Effector CD4-positive, alpha-beta T cell (primary cell): Measurements from ENCODE around the gene SARDH.
"Not testable (repeated sequence)": the region's sequence is repeated elsewhere in the genome, so short reads cannot be mapped to it uniquely, and the experiment has no call there.

ENCODE experiments used
- DNase-seq: peaks from one replicate; pipeline ENCODE4 v3.0.0-alpha.2; 2020

Gene SARDH

DNA sequence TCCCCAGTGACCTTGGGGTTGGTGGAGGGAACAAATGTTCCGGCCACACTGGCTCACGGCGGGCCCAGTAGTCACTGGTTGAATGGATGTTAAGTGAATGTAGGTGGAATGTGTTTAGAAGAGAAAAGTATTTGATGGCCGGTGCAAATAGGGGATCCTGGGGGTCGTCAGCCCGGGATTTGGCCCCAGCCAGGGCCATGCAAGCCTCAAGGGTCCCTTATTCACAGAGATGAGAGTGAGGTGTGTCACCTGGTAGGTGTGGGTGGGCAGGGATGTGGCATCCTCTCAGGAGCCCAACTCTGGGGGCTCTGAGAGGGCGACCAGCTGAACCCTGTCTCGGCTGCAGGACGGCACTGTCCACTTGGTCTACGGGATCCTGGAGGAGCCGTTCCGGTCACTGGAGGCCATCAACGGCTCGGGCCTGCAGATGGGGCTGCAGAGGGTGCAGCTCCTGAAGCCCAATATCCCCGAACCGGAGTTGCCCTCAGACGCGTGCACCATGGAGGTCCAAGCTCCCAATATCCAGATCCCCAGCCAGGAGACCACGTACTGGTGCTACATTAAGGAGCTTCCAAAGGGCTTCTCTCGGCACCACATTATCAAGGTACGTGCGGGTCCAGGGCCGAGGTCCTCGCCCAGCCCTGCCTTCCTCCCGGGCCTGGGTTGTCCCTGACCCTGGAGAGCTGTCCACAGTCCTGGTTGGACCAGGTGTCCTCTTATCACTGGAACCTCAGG is 96.1 kb downstream of the SARDH start:
- no peak for DNase-seq

DNA sequence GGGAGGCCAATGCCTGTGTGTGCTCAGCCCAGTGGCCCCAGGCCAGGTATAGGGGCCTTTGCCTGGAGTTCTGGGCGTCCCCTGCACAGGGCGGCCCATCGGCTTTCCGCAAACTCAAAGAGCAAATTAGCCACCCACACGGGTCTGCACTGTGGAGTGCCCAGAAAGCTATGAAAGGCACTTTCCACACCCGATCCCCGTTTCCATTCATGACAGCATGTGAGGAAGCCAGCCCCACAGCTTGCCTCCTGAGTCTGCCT is 96.8 kb downstream of the SARDH start:
- DNase-seq: no peak

DNA sequence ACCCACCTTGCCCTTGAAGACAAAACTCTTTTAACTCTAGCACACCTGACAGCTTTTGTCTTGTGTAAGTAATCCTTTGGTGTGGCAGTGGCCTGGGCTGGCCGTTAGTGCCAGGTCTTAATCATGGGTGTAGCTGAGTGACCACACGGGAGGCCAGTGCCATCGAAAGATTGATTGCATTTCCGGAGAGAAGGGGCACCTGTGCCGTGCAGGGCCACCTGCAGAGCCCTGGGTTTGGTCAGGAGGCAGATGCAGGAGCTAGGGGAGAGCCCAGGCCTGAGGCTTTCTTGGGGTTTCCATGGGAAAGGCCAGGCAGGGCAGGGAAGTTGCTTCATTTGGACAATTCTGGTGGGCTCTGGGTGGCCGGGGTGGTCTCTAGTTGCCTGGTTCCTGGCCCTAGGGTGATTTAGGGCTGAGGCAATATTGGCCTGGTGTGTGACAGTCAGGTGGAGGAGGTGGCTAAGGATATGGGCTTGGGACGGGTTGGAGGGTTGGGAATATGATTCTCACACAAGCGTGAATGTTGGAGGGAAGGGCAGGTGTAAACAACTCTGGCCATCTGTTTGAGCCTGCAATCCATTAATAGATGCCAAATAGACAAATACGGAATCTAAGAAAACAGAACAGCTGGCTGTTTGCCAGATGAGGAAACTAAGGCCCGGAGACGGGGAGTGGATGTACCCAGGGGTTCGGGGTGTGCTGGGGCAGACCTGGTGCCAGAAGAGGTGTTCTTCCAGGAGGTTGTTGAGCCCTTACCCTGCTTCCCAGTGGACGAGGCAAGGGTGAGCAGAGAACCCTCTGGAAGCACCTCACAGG is 97.4 kb downstream of the SARDH start:
- no peak for DNase-seq

DNA sequence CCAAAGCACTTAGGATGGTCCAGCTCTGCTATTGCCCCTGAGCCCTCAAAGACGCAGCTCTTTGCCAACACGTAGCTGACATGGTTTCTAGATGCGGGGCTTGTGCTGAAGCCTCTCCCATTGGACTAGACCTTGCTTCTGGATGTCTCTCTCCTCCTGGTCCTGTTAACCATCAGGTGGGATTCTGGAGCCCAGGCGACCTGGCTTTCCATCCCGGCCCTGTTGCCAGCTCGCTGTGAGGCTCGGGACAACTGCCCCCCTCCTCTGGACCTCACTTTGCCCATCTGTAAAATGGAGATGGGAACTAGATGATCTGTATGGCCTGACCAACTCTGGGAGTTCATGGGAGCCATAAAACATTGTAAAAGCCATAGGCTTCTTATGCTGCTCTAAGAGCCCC is 98.0 kb downstream of the SARDH start:
- DNase-seq: no peak

DNA sequence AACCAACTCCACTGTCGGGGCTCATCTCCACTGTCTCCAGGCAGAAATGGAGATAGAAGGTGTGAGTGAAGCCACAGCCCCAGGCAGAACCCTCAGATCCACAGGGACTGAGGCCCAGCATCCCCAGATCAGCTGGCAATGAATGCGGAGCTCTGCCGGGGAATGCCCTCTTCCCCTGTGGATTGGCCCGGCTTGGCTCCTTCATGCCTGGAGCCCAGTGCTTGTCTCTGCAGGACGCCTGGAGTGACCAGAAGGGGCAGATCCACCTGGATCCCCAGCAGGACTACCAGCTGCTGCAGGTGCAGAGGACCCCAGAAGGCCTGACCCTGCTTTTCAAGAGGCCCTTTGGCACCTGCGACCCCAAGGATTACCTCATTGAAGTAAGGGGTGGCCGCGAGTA is 98.5 kb downstream of the SARDH start:
- DNase-seq: no peak

DNA sequence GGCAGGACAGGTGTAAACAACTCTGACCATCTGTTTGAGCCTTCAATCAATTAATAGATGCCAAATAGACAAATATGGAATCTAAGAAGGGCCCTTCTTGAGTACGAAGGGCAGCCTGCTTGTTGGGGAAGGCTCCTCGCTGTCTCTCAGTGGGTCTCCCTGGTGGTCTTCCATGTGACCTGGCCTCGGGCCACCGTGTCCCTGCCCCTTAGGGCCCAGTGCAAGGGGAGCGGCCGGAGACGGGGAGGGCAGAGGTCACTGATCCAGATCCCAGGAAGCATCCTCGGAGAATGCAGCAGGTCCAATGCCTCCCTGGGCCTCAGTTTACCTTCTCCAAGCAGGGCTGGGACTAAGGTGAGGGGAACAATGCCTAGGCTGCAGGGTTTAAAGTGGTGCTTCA is 99.4 kb downstream of the SARDH start:
- no peak for DNase-seq

DNA sequence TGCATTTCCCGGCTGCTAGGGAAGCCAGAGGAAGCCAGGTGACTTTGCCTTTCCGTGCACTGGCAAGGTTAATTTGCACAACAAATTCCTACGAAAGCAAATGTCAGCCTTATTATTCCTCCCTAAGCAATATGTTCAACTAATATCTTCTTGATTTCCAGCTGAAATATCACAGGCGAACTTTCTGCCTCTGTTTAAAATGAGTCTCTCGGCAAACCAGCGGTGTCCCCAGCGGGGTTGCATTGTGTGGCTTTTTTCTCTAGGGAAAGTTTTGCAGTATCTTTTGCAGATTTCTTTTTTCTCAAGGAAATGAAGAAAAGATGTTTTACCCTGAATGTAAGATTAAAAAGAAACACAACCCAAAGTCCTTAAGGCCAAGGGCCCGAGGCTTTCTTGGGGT is 100.1 kb downstream of the SARDH start:
- DNase-seq: no peak

DNA sequence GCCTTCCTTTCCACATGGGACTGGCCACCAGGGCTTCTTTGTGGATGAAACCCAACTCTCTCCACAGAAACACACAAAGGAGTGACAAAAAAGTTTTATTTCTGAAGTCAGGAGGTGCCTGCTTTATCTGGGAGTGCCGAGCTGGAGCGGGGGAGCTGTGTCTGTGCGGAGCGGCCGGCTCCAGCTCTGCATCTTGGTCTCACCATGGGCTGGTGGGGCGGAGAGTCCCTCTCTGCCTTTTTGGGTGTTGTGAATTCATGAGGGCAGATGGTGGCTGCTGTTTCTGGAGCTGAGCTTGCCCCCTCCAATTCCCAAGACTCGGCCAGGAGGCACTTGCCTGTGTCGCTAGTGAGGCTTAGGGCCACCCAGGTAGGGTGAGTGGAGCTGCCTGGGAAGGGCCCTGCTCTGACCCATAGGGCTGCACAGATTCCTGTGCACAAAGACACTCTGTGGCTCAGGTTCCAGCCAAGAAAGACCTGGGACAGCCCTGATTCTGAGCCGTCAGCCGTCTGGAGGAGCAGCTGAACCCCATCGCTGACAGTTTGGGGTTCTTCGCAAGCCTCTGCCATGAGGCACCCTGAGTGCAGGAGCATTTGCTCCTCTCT is 100.6 kb downstream of the SARDH start:
- no peak for DNase-seq

DNA sequence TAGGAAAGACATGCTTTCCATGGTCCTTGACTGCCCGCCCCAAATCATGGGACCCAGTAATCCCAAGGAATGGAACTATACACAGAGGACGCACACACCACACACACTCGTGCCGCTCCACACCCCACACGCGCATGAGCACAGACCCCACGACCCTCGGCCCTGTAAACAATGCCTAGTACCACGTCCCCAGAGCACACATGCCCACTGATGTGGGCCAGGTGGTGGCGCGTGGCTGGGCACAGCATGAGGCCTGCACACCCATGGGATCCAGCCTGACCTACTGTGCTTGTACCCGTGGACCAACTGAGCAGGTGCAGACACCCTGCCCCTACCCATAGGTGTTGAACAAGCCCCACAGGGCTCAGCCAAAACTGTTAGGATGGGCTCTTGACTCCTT is 101.2 kb downstream of the SARDH start:
- no peak for DNase-seq

DNA sequence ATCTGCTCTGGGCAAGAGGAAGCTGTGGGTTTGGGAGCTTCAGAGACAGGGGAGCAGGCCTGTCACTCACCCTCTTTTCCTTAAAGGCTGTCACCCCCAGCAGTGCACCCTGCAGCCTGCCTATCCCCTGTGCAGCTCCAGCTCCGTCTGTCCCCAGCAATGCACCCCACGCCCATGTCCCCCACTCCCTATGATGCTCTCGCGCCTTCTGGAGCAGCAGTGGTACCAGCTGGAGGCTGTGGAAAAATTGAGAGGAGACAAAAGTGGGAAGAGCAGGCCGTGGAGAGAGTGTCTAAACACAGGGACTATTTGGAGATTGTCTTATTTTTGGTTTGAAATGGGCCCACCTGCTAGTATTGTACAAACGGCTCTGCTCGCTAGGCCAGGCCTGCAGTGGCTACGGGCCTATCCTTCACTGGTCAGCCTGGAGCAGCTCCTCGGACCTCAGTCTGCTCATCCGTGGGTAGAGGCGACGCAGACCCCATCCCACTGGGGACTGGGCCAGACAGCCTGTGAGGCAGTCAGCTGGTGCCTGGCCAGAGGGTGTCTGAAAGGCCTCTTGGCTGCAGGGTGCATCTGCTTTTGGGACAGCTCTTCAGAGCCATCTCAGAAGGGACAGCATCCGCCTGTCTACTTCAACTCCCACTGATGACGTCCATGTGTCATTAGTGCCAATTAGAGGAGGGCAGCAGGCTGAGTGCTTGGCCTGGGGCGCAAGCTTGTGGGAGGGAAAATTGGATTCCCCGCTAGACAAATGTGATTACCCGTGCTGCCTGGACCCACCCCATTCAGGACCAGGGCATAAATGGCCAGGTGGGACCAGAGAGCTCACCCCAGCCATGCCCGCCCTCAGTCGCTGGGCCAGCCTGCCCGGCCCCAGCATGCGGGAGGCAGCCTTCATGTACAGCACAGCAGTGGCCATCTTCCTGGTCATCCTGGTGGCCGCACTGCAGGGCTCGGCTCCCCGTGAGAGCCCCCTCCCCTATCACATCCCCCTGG is 102.3 kb downstream of the SARDH start, which contains the start of gene DBH:
Gene DBH, plus strand, starts transcription at position 831 of the 999 bp plus-strand sequence. Its CDS starts 9 bp downstream, at position 840.
- DNase-seq: no peak

DNA sequence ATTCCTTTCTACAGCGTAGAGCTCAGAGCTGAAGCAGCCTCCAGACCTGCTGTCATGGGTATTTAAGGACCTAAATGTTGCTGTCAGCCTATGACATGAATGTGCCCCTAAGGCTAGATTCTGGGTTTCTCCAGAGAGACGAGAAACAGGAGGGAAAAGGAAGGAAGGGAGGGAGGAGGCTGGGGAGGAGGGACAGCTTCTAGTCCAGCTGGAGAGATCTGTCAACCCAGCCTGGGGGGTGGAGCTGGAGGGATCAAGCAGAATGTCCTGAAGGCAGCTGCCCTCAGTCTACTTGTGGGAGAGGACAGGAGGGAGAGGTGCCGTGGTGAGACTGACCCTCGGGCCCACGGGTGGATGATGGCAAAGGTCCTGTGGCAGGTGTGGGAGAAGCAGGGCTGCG is 103.1 kb downstream of the SARDH start:
- no peak for DNase-seq

DNA sequence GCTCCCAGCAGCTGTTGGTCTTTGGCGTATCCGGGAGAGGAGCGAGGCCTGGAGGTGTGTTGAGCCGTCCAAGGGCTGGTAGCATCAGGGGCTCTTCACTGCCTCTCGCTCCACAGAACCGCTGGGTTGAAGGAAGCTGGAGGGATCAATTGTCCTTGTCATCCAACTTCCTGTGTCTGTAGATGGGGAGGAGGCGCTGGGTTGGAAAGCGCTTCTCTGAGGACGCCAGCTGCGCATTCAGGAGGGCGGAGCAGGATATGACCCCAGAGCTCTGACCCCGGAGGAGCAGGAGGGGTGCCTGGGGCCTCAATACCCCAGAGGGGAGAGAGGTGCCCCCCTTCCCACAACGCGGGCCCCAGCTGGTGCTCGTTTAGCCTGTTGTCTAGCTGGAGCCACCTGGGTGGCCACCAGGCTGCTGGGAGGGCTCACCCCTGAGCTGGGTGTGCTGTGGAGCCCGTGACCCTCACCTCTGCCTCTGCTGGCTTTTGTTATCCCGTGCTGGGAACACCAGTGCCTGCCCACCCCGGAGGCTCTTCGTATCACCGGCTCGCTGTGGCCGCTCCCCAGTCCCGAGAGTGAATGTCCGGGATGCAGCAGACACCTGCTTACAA is 104.0 kb downstream of the SARDH start:
- no peak for DNase-seq

DNA sequence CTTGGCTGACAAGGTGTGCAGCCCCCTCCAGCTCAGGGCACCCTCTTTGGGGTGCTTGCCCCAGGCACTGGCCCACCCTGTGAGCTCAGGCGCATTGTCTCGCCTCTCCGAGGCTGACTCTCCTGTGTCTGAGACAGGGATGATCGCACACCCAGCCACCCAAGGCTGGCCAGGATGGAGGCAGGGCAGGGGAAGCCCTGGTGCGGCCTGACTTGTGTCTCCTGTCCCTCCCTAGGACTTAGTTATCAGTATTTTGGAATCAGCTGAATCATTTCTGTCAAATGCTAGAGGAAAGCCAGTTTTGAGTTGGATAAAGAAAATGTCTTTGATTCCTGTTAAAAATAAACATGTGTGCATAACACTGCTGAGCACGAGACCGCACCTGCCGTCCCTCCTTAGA is 104.5 kb downstream of the SARDH start:
- no peak for DNase-seq

DNA sequence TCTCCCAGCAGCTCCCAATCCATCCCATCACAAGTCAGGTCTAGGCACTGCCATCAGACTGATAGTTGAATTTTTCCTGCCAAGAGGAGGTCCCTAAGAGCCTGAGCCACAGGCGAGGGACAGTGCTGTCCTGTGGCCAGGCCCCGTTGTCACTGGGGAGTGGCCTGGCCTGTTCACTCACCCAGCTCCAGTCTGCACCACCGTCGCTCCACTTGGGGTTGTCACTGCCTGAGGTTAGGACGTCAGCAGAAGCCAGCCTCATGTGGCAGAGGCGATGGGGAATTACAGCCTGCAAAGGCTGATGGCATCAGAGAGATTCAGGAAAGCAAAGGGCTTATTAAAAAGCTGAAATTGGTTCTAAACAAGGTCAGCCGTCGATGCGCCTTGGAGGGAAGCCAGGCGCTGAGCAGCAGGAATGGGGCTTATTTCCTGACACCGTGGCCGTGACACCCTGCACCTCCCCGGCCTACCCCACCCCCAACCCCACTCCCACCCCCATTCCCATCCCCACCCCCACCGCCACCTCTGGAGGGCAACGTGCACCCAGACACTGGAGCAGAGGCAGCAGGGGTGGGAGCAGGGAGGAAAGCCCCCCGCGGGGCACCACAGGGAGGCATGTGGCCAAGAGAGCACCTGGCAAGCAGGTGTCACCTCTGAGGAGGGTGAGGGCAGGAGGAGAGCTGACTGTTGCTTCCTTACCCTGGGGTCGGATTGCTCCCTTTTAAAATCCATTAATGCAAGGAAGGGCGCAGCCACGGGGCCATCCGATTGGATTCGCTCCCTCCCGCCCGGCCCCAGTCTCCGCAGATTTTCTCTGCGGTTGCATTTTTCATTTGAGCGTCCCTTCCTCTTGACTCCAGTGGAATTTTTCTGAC is 105.1 kb downstream of the SARDH start:
- DNase-seq: no peak

DNA sequence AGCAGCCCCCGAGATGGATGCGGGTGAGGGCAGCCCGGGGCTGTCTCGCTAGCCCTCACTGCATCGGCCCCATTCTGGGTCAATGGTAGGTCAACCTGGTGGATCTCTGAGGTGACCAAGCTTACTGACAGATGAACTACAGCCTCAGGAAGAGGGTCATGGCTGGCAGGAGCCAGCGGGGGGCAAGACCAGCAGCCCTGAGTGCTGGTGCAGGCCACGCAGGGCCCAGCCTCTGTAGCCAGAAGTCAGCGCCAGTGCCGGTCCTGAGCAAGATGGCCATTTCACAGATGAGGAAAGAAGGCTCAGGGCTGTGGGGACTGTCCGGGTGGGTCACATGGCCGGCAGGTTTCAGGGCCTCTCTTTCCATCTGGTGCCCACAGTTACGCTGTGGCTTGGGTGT is 107.0 kb downstream of the SARDH start:
- no peak for DNase-seq

DNA sequence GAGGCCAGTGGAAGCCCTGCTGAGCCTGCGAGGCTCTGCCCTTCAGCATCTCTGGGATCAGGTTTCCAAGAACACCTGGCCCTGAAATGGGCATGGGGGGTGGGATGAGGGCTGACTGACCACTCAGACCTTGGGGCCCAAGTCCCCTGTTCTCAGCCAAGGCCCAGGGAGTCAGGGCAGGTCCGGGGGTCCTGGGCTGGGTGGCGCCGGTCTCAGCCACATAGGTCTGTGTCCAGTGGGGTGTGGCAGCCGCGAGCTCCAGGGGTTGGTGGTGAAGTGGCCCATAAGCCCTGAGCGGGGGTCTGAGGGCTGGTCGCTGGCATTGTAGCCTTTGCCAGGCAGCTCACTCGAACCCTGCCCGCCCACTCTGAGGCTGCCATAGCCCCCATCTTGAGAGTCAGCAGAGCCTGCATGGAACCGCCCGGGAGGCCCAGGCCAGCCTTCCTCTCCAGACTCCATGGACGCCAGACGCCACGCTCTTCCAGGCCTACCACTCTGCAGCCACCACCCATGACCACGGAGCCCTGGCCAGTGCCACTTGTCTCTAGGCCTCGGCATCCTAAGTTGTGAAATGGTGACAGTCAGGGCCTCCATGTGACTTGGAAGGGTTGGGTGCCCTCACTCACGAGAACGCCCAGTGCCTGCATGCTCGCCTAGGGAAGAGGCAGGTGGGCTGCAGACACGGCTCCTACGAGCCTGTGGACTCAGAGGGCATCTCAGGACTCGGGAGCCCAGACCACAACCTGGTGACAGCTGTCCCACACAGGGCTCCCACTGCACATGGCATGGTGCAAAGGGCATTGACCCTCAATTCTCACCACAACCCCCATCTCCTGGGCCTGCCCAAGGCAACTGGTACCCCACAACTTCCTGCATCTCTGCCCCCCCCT is 108.7 kb downstream of the SARDH start:
- no peak for DNase-seq

DNA sequence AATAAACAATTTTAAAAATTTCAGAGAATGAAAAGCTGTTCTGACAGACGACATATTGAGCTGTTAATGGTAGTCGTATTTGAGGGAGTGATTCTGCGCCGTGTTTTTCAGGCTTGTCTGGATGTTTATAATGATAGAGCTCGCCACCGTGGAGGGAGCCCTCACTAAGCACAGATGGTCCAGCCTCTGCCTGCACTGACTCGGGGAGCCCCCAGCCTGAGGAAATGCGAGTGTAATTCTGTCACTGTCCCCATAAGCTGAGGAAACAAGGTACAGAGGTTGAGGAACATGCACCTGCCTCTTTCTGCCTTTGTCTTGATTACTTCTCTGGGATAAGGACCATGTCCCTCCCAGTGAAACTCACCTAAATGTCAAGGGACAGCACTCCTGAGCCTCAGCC is 109.4 kb downstream of the SARDH start:
- no peak for DNase-seq

DNA sequence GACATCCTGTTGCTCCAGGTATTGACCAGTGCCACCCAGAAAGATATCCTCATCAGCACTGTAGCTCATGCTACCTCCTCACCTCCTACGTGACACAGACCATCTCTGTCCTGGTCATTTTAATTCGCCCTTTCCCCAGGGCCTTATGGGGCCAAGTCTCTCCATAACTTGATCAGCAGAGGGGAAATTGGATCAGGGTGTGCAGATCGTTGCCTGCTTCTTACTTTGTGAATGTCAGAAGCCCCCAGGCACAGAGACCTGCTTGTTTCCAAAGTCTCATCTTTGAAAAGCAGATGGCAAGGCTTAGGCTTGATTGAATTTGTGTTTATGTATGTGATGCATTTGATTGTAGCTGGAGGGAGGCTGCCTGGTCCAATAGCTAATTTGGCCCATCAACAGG is 110.8 kb downstream of the SARDH start:
- no peak for DNase-seq

DNA sequence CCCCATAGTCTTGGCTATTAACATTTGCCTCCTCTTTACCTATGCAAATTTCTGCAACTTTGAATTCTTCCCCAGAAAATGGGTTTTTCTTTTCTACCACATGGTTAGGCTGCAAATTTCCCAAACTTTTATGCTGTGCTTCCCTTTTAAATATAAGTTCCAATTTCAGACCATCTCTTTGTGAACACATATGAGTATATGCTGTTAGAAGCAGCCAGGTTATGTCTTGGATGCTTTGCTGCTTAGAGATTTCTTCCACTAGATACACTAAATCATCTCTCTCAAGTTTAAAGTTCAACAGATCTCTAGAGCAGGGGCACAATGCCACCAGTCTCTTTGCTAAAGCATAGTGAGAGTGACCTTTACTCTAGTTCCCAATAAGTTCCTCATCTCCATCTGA is 112.1 kb downstream of the SARDH start:
- DNase-seq: not testable (repeated sequence)

DNA sequence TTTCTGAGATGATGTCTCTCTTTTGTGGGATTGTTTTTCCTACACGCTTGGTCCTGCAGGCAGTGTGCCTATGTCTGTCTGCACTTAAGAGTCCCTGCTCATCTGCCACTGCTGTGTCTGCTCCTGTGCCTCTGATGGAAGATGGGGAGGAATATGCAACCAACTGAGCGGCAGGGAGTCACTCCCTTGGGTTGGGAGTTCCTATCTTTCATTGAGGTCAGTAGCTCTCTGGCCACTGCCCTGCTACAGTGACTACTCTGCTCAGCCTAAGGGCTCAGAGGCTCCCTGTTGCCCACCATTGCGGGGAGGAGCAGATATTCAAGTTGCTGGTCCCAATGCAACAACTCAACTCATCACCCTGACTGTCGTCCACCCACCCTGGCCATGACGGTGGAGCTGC is 115.6 kb downstream of the SARDH start:
- DNase-seq: no peak
